Keratinocyte (primary cell): ENCODE measurements around the gene GAGE12D. TPM values are rescaled to one million over a fixed set of nuclear protein-coding genes. Genes with fewer than 3 reads are reported as not detected.
"Not testable (repeated sequence)": the region's sequence is repeated elsewhere in the genome, so short reads cannot be mapped to it uniquely, and the experiment has no call there.

Experiments used
- DNase-seq: peaks from one replicate; pipeline ENCODE4 v3.0.0-alpha.2; 2011; ENCODE audit warnings: low read depth, missing footprints, low spot score
- FAIRE-seq: peaks from 2 replicates; lab custom pipeline; 2011; peaks lifted over from hg19 to GRCh38; lab: Jason Lieb, UNC
- H2AFZ ChIP-seq: 2 replicates; pipeline ENCODE4 v1.6.0; 2012; ENCODE audit warnings: low read length, control low read depth, inconsistent platforms; ENCODE audit not compliant: control insufficient read depth
- H3K27ac ChIP-seq: 2 replicates; pipeline ENCODE4 v1.5.1; 2011; ENCODE audit warnings: low read length; ENCODE audit not compliant: control insufficient read depth, insufficient read depth
- H3K27me3 ChIP-seq: 3 replicates; pipeline ENCODE4 v1.6.0; 2011; ENCODE audit warnings: low read length; ENCODE audit not compliant: control insufficient read depth, insufficient read depth; ENCODE audit errors: extremely low read depth
- H3K36me3 ChIP-seq, 2 experiments: 2 replicates in 1 of 2; 3 replicates in 1 of 2; pipeline ENCODE4 v1.5.1; 2011; ENCODE audit warnings: low read length in 2 of 2, mild to moderate bottlenecking in 1 of 2; ENCODE audit not compliant: control insufficient read depth in 2 of 2, insufficient read depth in 2 of 2; ENCODE audit errors: extremely low read depth in 1 of 2
- H3K4me1 ChIP-seq: 3 replicates; pipeline ENCODE4 v1.5.1; 2011; ENCODE audit warnings: low read length; ENCODE audit not compliant: control insufficient read depth, insufficient read depth; ENCODE audit errors: extremely low read depth
- H3K4me2 ChIP-seq: 3 replicates; pipeline ENCODE4 v1.6.0; 2011; ENCODE audit warnings: low read depth, low read length; ENCODE audit not compliant: control insufficient read depth, insufficient read depth; ENCODE audit errors: extremely low read depth
- H3K4me3 ChIP-seq, 3 experiments: fragments of 200-600 bp in 1 of 3; sonication (generic) in 1 of 3; 2 replicates in 2 of 3; 3 replicates in 1 of 3; pipeline ENCODE4 v1.5.1; 2011 to 2016; ENCODE audit warnings: low read length in 3 of 3, mild to moderate bottlenecking in 3 of 3, control low read depth in 2 of 3, inconsistent platforms in 1 of 3, low read depth in 1 of 3, mixed read lengths in 1 of 3, mixed run types in 1 of 3, moderate library complexity in 1 of 3; ENCODE audit not compliant: control insufficient read depth in 2 of 3, insufficient read depth in 2 of 3; ENCODE audit errors: extremely low read depth in 1 of 3
- H3K79me2 ChIP-seq: 2 replicates; pipeline ENCODE4 v1.6.0; 2012; ENCODE audit warnings: low read length; ENCODE audit not compliant: control insufficient read depth, insufficient read depth
- H3K9ac ChIP-seq: 3 replicates; pipeline ENCODE4 v1.6.0; 2011; ENCODE audit warnings: low read length; ENCODE audit not compliant: control insufficient read depth, insufficient read depth; ENCODE audit errors: extremely low read depth
- H3K9me1 ChIP-seq: 3 replicates; pipeline ENCODE4 v1.6.0; 2011; ENCODE audit warnings: low read length; ENCODE audit not compliant: control insufficient read depth, insufficient read depth; ENCODE audit errors: extremely low read depth
- H3K9me3 ChIP-seq: 2 replicates; pipeline ENCODE4 v1.5.1; 2012; ENCODE audit warnings: low read depth, low read length; ENCODE audit not compliant: control insufficient read depth
- H4K20me1 ChIP-seq: 3 replicates; pipeline ENCODE4 v1.6.0; 2011; ENCODE audit warnings: low read length; ENCODE audit not compliant: control insufficient read depth, insufficient read depth; ENCODE audit errors: extremely low read depth
- dilution Hi-C: fragments of 300-500 bp; cut with MboI; formaldehyde crosslinking; loops from one replicate; pipeline ENCODE4 v1.7.0; 2020; ENCODE audit warnings: low sequenced_read_pairs; ENCODE audit not compliant: extremely low pct_ligation_motif_present
- polyA plus RNA-seq, 5 experiments: library from polyadenylated mRNA; depleted of rRNA in 3 of 5; stranded (reverse) in 3 of 5; stranded (forward) in 1 of 5; unstranded in 1 of 5; fragments of >200 nt; gene quantifications; 1 replicate in 1 of 5; 2 replicates in 3 of 5; 3 replicates in 1 of 5; pipeline versions ENCODE4 v1.2.1 to v1.2.3, GENCODE V29; 2011 to 2012; ENCODE audit warnings: missing spikeins in 2 of 5, low read depth in 1 of 5, low replicate concordance in 1 of 5

The GAGE12D gene
- polyA plus RNA-seq, 1 donor (not counting 4 experiments of a cell fraction or from before 2014, with no cell fraction given), result not detected

DNA sequence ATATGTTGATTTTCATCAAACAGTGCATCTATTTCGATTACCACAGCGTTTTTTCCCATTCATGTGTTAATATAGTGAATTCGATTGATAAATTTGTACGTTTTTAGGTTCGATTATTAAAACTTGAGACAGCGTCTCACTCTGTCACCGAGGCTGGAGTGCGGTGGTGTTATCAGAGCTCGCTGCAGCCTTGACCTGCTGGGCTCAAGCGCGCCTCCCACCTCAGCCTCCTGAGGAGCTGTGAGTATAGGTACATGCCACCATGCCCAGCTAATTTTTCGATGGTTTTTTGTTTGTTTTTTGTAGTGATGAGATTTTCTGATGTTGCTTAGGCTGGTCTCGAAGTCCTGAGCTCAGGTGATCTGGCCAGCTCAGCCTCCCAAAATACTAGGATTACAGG, 27.6 kb downstream of the GAGE12D start:
- H3K9ac ChIP-seq, H2AFZ ChIP-seq, H3K4me2 ChIP-seq, H3K4me3 ChIP-seq, H3K9me3 ChIP-seq, H3K27ac ChIP-seq, DNase-seq, H3K9me1 ChIP-seq, H3K4me1 ChIP-seq, H3K27me3 ChIP-seq, H3K36me3 ChIP-seq, FAIRE-seq, dilution Hi-C loops, H4K20me1 ChIP-seq, H3K79me2 ChIP-seq: not testable (repeated sequence)

DNA sequence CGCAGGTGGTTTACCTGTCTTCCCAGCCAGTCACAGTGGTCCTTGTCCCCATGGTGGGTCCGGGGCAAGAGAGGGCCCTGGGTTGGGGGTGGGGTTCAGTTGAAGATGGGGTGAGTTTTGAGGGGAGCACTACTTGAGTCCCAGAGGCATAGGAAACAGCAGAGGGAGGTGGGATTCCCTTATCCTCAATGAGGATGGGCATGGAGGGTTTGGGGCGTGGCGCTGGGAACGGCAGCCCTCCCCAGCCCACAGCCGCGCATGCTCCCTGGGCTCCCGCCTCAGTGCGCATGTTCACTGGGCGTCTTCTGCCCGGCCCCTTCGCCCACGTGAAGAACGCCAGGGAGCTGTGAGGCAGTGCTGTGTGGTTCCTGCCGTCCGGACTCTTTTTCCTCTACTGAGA, 28.6 kb downstream of the GAGE12D start, which contains the start of gene GAGE12G:
TSS of gene GAGE12G (plus strand) at position 301 of the 400 bp plus-strand sequence. CDS start 1,155 bp downstream, outside the sequence.
- H3K27me3 ChIP-seq, H3K9me3 ChIP-seq, dilution Hi-C loops, H3K4me2 ChIP-seq, DNase-seq, H2AFZ ChIP-seq, FAIRE-seq, H3K27ac ChIP-seq, H3K79me2 ChIP-seq, H3K9ac ChIP-seq, H3K4me1 ChIP-seq, H3K36me3 ChIP-seq, H4K20me1 ChIP-seq, H3K4me3 ChIP-seq, H3K9me1 ChIP-seq: not testable (repeated sequence)

DNA sequence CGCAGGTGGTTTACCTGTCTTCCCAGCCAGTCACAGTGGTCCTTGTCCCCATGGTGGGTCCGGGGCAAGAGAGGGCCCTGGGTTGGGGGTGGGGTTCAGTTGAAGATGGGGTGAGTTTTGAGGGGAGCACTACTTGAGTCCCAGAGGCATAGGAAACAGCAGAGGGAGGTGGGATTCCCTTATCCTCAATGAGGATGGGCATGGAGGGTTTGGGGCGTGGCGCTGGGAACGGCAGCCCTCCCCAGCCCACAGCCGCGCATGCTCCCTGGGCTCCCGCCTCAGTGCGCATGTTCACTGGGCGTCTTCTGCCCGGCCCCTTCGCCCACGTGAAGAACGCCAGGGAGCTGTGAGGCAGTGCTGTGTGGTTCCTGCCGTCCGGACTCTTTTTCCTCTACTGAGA, 38.1 kb downstream of the GAGE12D start, which contains the start of gene GAGE12H:
TSS of gene GAGE12H (plus strand) at position 301 of the 400 bp plus-strand sequence. CDS start 1,155 bp downstream, outside the sequence.
- dilution Hi-C loops, H3K9me3 ChIP-seq, H3K79me2 ChIP-seq, DNase-seq, H4K20me1 ChIP-seq, H3K4me1 ChIP-seq, H3K4me3 ChIP-seq, H3K9me1 ChIP-seq, H3K36me3 ChIP-seq, H3K27me3 ChIP-seq, H3K27ac ChIP-seq, H2AFZ ChIP-seq, FAIRE-seq, H3K4me2 ChIP-seq, H3K9ac ChIP-seq: not testable (repeated sequence)

DNA sequence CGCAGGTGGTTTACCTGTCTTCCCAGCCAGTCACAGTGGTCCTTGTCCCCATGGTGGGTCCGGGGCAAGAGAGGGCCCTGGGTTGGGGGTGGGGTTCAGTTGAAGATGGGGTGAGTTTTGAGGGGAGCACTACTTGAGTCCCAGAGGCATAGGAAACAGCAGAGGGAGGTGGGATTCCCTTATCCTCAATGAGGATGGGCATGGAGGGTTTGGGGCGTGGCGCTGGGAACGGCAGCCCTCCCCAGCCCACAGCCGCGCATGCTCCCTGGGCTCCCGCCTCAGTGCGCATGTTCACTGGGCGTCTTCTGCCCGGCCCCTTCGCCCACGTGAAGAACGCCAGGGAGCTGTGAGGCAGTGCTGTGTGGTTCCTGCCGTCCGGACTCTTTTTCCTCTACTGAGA, 47.7 kb downstream of the GAGE12D start, which contains the start of gene GAGE2A:
TSS of gene GAGE2A (plus strand) at position 301 of the 400 bp plus-strand sequence. CDS start 1,155 bp downstream, outside the sequence.
- H3K36me3 ChIP-seq, H3K9me1 ChIP-seq, dilution Hi-C loops, H3K4me1 ChIP-seq, H3K9me3 ChIP-seq, DNase-seq, H2AFZ ChIP-seq, H3K4me2 ChIP-seq, H3K27me3 ChIP-seq, H3K4me3 ChIP-seq, H3K79me2 ChIP-seq, FAIRE-seq, H4K20me1 ChIP-seq, H3K9ac ChIP-seq, H3K27ac ChIP-seq: not testable (repeated sequence)

DNA sequence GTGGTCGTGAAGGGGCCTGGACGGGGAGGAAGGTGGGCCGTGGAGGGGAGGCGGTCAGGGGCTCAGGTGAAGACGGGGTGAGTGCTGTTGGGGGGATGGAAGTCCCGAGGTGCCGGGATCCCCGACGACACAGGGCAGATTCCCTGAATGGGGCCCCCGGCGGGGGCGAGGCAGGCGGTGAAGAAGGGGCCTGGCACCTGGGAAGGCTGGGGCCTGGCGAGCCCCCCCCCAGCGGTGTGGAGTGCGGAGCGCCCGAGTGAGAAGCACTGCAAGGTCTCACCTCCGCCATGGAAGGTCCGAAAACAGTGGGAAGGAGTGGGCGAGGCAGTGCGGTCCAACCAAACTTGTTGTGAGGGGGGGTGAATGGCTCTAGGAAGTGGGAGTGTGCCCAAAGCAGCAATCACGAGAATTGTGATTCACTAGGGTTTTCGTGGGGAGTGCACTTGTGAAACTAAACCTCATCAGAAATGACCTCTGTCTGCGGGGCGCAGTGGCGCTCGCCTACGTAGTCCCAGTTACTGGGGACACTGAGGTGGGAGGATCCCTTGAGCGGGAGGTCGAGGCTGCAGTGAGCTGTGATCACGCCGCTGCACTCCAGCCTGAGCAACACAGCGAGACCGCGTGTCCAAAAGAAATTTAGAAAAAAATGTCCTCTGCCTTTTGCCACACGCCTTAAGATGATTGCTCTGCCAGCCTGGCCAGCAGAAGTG, 48.4 kb downstream of the GAGE12D start:
- dilution Hi-C loops, H3K4me2 ChIP-seq, FAIRE-seq, H4K20me1 ChIP-seq, H3K79me2 ChIP-seq, H3K27ac ChIP-seq, DNase-seq, H3K4me3 ChIP-seq, H3K9me3 ChIP-seq, H3K9me1 ChIP-seq, H3K9ac ChIP-seq, H3K27me3 ChIP-seq, H2AFZ ChIP-seq, H3K36me3 ChIP-seq, H3K4me1 ChIP-seq: not testable (repeated sequence)
